SK-N-SH treated with all-trans-retinoic acid at 6 μM for 48 hours (cell line): ENCODE data around the gene CEP295NL.
A peak's percentile ranks its signal among the peaks of the same experiment; 100 is the strongest.

ENCODE experiments used
- ATAC-seq: fragments of 200-7000 bp; cut with Tn5 transposase; 3 replicates; pipeline ENCODE4 v1.9.1; 2020; ENCODE audit warnings: mild to moderate bottlenecking, moderate library complexity
- BACH2 ChIP-seq: fragments of 250-450 bp; sonication (Bioruptor Pico); IDR thresholded peaks from 2 replicates; pipeline ENCODE4 v1.9.0; 2021; ENCODE audit warnings: mild to moderate bottlenecking, borderline replicate concordance
- CSDC2 ChIP-seq: fragments of 250-450 bp; sonication (Bioruptor Pico); IDR thresholded peaks from 2 replicates; pipeline ENCODE4 v1.5.0; 2020; ENCODE audit warnings: mild to moderate bottlenecking, moderate library complexity
- ESRRG ChIP-seq: fragments of 250-450 bp; sonication (Bioruptor Pico); IDR thresholded peaks from 2 replicates; pipeline ENCODE4 v1.6.1; 2021; ENCODE audit warnings: mild to moderate bottlenecking
- GLIS3 ChIP-seq: fragments of 250-450 bp; sonication (Bioruptor Pico); IDR thresholded peaks from 2 replicates; pipeline ENCODE4 v1.5.0; 2020; ENCODE audit warnings: mild to moderate bottlenecking, moderate library complexity
- OSR1 ChIP-seq: fragments of 250-450 bp; sonication (Bioruptor Pico); IDR thresholded peaks from 2 replicates; pipeline ENCODE4 v1.8.0; 2022; ENCODE audit warnings: moderate library complexity, mild to moderate bottlenecking, inconsistent platforms
- RARB ChIP-seq: fragments of 250-450 bp; sonication (Bioruptor Pico); IDR thresholded peaks from 2 replicates; pipeline ENCODE4 v1.8.0; 2021; ENCODE audit warnings: mild to moderate bottlenecking, moderate library complexity
- SNAI2 ChIP-seq: fragments of 250-450 bp; sonication (Bioruptor Pico); IDR thresholded peaks from 2 replicates; pipeline ENCODE4 v1.5.0; 2020; ENCODE audit warnings: mild to moderate bottlenecking, moderate library complexity
- TOX ChIP-seq: fragments of 250-450 bp; sonication (Bioruptor Pico); IDR thresholded peaks from 2 replicates; pipeline ENCODE4 v1.8.0; 2021; ENCODE audit warnings: mild to moderate bottlenecking, moderate library complexity, borderline replicate concordance
- ZC3H10 ChIP-seq: fragments of 250-450 bp; sonication (Bioruptor Pico); IDR thresholded peaks from 2 replicates; pipeline ENCODE4 v1.5.1; 2021; ENCODE audit warnings: mild to moderate bottlenecking, moderate library complexity
- ZFP3 ChIP-seq: fragments of 250-450 bp; sonication (Bioruptor Pico); IDR thresholded peaks from 2 replicates; pipeline ENCODE4 v1.5.0; 2020; ENCODE audit warnings: mild to moderate bottlenecking, moderate library complexity
- ZNF565 ChIP-seq: fragments of 450-650 bp; formaldehyde crosslinking; conservative IDR thresholded peaks from 2 replicates; pipeline ENCODE4 v1.5.0; 2020; ENCODE audit warnings: low read depth, mild to moderate bottlenecking, moderate library complexity
- ZNF70 ChIP-seq: fragments of 450-650 bp; formaldehyde crosslinking; IDR thresholded peaks from 2 replicates; pipeline ENCODE4 v1.5.0; 2020; ENCODE audit warnings: mild to moderate bottlenecking, moderate library complexity
- TF ChIP-seq, protein P1 (sequence below): fragments of 250-450 bp; sonication (Bioruptor Pico); IDR thresholded peaks from 2 replicates; pipeline ENCODE4 v1.5.1; 2021; ENCODE audit warnings: mild to moderate bottlenecking, moderate library complexity
- TF ChIP-seq, protein P2 (sequence below): fragments of 250-450 bp; sonication (Bioruptor Pico); IDR thresholded peaks from 2 replicates; pipeline ENCODE4 v1.5.1; 2020; ENCODE audit warnings: low read depth, mild to moderate bottlenecking, moderate library complexity
- TF ChIP-seq, protein P3 (sequence below): fragments of 250-450 bp; sonication (Bioruptor Pico); IDR thresholded peaks from 2 replicates; pipeline ENCODE4 v1.8.0; 2020; ENCODE audit warnings: mild to moderate bottlenecking, moderate library complexity, borderline replicate concordance
- TF ChIP-seq, protein P4 (sequence below): fragments of 250-450 bp; sonication (Bioruptor Pico); IDR thresholded peaks from 2 replicates; pipeline ENCODE4 v1.5.0; 2020; ENCODE audit warnings: mild to moderate bottlenecking, moderate library complexity

CEP295NL gene

DNA sequence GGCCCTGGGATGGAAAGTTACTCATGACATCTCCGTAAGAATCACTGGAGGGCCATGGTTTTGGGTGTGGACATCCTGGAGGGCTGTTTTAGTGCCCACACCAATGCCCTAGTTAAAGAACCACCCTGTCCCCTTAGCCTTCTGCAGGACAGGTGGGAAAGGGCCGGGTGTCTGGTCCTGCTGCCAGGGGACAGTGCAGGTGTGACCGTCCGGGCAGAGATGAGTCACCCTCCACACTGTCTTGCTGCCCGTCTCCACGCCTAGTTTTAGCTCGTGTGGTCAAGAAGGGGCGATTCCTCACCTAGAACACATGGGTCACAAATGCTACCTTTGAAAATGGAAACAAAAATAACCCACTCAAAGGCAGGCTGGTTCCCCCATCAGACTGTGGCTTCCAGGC is 17.0 kb downstream of the CEP295NL start:
- ATAC-seq: no peak
- TF ChIP-seq, protein P1, sequence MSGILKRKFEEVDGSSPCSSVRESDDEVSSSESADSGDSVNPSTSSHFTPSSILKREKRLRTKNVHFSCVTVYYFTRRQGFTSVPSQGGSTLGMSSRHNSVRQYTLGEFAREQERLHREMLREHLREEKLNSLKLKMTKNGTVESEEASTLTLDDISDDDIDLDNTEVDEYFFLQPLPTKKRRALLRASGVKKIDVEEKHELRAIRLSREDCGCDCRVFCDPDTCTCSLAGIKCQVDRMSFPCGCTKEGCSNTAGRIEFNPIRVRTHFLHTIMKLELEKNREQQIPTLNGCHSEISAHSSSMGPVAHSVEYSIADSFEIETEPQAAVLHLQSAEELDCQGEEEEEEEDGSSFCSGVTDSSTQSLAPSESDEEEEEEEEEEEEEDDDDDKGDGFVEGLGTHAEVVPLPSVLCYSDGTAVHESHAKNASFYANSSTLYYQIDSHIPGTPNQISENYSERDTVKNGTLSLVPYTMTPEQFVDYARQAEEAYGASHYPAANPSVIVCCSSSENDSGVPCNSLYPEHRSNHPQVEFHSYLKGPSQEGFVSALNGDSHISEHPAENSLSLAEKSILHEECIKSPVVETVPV (CRISPR knock-in tag): no peak
- TF ChIP-seq CSDC2 (CRISPR knock-in tag): no peak
- TF ChIP-seq ESRRG (CRISPR knock-in tag): 0 out of 2 replicates have a peak, but pooled peaks have one; percentile 10
- TF ChIP-seq, all 23 proteins: peak for 1

DNA sequence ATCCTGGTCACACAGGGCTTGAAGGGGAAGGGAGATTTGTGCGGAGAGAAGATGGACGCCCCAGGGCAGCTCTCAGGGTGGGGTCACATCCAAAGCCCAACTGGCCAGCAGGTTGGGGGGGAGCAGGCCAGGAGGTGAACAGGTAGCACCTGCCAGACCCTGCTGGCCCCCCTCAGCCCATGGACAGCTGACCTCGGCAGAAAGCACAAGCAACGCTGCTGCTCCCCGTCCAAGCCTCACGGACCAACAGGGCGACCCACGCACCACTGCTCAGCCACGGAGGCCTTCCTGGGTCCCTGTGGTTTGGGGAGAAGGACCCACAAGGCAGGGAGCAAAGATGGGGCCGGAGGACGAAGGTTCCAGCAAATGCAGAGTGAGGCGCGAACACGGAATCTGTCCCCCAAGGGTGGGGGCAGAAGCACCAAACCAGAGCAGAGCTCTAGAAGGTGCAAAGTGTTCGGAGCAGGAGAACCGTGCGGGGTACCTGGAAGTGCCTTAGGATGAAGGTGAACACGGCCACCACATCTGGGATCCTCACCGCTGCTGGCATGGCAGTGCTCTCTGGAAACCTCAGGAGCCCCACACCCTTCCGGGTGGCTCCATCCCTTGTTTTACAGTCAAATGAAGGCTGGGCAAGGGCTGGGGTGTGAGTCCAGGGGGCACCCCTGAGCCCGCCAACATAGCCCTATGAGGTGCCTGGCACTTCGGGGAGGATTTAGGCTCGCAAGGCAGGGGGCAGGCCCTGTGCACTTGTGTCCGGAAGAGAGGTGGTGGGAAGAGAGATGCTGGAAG is 17.9 kb downstream of the CEP295NL start:
- no peak for ATAC-seq
- TF ChIP-seq, protein P2, sequence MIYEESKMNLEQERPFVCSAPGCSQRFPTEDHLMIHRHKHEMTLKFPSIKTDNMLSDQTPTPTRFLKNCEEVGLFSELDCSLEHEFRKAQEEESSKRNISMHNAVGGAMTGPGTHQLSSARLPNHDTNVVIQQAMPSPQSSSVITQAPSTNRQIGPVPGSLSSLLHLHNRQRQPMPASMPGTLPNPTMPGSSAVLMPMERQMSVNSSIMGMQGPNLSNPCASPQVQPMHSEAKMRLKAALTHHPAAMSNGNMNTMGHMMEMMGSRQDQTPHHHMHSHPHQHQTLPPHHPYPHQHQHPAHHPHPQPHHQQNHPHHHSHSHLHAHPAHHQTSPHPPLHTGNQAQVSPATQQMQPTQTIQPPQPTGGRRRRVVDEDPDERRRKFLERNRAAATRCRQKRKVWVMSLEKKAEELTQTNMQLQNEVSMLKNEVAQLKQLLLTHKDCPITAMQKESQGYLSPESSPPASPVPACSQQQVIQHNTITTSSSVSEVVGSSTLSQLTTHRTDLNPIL (CRISPR knock-in tag): no peak
- no peak for TF ChIP-seq TOX (CRISPR knock-in tag)
- TF ChIP-seq, protein P1 (CRISPR knock-in tag): no peak

DNA sequence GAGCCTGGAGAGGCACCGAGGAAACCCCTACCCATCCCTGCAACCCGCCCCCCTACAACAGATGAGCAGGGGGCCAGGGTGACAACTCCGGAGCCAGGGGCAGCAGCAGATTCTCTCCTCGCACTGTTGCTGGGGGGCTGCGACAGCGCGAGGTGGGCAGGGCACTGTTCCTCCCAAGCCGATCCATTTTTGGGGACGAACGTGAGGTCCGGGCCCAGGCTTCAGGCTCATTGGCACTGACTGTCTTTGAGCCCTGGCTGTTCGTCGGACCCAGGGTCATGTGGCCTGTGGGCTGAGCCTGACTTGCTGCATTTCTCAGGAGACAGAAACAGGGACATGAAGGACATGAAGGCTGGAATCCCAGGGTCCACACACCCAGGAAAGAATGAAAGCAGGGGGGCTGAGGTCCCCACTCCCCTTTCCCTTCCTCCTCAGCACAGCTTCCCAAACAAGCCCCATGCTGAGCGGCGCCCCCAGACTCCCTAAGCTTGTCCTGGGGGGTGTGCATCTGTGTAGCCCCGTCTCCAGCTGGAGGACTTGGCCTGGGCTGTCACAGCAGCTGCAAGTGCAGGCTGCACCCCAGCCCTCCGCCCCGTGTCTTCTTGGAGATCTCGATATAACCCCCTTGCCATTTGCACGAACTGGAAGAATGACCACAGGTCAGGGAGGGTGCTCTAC is 18.7 kb downstream of the CEP295NL start:
- peak; percentile 6 for ATAC-seq
- TF ChIP-seq, protein P1 (CRISPR knock-in tag): 0 out of 2 replicates have a peak, but pooled peaks have one; percentile 54
- no peak for TF ChIP-seq OSR1 (CRISPR knock-in tag)
- TF ChIP-seq, all 23 proteins: peak for 1

DNA sequence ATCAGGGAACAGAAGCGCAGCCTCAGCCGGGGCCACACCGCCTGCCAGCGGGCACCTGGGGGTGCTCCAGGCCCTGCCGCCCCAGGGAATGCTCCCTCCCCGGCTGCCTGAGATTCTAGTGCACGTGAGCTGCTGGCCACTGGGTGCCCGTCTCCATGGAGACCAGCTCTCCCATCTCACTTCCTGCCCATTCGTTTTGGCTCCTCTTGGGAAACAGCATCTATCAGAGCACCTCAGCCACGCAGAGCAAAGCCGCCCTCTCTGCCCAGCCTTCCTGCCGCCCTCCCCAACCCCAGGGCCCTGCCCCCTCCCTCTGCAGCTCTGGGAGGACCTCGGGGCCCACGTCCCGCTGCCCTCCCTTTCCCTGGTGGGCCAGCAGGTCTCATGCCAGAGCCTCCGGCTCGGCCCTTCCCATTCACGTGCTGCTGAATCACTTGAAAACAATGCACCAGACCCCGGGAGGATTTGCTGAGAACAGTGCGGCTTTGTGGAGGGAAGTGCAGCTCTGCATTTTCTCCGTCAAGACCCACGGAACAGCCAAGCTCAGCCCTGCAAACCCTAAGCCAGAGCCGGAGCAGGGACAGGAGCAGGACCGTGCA is 19.4 kb downstream of the CEP295NL start:
- ATAC-seq: peak; percentile 84
- 0 out of 2 replicates have a peak, but pooled peaks have one; percentile 26 for TF ChIP-seq ZNF70 (CRISPR knock-in tag)
- TF ChIP-seq CSDC2 (CRISPR knock-in tag): no peak
- TF ChIP-seq, protein P3, sequence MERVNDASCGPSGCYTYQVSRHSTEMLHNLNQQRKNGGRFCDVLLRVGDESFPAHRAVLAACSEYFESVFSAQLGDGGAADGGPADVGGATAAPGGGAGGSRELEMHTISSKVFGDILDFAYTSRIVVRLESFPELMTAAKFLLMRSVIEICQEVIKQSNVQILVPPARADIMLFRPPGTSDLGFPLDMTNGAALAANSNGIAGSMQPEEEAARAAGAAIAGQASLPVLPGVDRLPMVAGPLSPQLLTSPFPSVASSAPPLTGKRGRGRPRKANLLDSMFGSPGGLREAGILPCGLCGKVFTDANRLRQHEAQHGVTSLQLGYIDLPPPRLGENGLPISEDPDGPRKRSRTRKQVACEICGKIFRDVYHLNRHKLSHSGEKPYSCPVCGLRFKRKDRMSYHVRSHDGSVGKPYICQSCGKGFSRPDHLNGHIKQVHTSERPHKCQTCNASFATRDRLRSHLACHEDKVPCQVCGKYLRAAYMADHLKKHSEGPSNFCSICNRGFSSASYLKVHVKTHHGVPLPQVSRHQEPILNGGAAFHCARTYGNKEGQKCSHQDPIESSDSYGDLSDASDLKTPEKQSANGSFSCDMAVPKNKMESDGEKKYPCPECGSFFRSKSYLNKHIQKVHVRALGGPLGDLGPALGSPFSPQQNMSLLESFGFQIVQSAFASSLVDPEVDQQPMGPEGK (CRISPR knock-in tag): peak; percentile 39; the same call in 1 of the 2 replicates
- TF ChIP-seq BACH2: peak; percentile 48; the same call in 1 of the 2 replicates
- TF ChIP-seq, protein P4, sequence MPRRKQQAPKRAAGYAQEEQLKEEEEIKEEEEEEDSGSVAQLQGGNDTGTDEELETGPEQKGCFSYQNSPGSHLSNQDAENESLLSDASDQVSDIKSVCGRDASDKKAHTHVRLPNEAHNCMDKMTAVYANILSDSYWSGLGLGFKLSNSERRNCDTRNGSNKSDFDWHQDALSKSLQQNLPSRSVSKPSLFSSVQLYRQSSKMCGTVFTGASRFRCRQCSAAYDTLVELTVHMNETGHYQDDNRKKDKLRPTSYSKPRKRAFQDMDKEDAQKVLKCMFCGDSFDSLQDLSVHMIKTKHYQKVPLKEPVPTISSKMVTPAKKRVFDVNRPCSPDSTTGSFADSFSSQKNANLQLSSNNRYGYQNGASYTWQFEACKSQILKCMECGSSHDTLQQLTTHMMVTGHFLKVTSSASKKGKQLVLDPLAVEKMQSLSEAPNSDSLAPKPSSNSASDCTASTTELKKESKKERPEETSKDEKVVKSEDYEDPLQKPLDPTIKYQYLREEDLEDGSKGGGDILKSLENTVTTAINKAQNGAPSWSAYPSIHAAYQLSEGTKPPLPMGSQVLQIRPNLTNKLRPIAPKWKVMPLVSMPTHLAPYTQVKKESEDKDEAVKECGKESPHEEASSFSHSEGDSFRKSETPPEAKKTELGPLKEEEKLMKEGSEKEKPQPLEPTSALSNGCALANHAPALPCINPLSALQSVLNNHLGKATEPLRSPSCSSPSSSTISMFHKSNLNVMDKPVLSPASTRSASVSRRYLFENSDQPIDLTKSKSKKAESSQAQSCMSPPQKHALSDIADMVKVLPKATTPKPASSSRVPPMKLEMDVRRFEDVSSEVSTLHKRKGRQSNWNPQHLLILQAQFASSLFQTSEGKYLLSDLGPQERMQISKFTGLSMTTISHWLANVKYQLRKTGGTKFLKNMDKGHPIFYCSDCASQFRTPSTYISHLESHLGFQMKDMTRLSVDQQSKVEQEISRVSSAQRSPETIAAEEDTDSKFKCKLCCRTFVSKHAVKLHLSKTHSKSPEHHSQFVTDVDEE (CRISPR knock-in tag): 0 out of 2 replicates have a peak, but pooled peaks have one; percentile 12
- no peak for TF ChIP-seq GLIS3 (CRISPR knock-in tag)
- no peak for TF ChIP-seq ESRRG (CRISPR knock-in tag)
- no peak for TF ChIP-seq ZNF565 (CRISPR knock-in tag)
- TF ChIP-seq ZC3H10 (CRISPR knock-in tag): no peak
- TF ChIP-seq ZFP3 (CRISPR knock-in tag): no peak; the same call in 1 of the 2 replicates
- no peak for TF ChIP-seq SNAI2 (CRISPR knock-in tag)
- no peak for TF ChIP-seq RARB (CRISPR knock-in tag)
- no peak for TF ChIP-seq TOX (CRISPR knock-in tag)
- TF ChIP-seq, protein P2 (CRISPR knock-in tag): no peak
